A673 (cell line): Measurements from ENCODE around the gene NANOS3. TPM values are rescaled to one million over a fixed set of nuclear protein-coding genes. Genes with fewer than 3 reads are reported as not detected.

Source experiments
- BruUV-seq: library from RNA; stranded (reverse); fragments of 400-500 nt; replicated peaks from 2 replicates; lab custom pipeline; 2021; lab: Mats Ljungman, UMichigan
- CTCF ChIA-PET: fragments of 300-600 bp; sonication (Branson Sonifier 250); formaldehyde crosslinking; loops from one replicate; lab custom pipeline; 2022; ENCODE audit warnings: antibody characterized with exemption; lab: Charles Lee
- POLR2A ChIA-PET: fragments of 300-600 bp; sonication (Branson Sonifier 250); formaldehyde crosslinking; loops from one replicate; lab custom pipeline; 2022; ENCODE audit warnings: antibody characterized with exemption; ENCODE audit not compliant: low non-redundant PET; lab: Charles Lee
- DNase-seq: peaks from one replicate; pipeline ENCODE4 v3.0.0-alpha.2; 2015; ENCODE audit warnings: low spot score
- H3K27ac ChIP-seq: fragments of 200-600 bp; sonication (generic); 2 replicates; pipeline ENCODE4 v1.5.1; 2016; ENCODE audit warnings: mixed run types, low read depth, mild to moderate bottlenecking, mixed read lengths, antibody characterized with exemption, low read length; ENCODE audit not compliant: poor library complexity, severe bottlenecking
- H3K27me3 ChIP-seq: fragments of 200-600 bp; sonication (generic); replicated peaks from 2 replicates; pipeline ENCODE4 v1.6.1; 2017; ENCODE audit warnings: mixed run types, low read depth, mild to moderate bottlenecking, mixed read lengths, antibody characterized with exemption, low read length; ENCODE audit not compliant: insufficient read depth, poor library complexity
- H3K36me3 ChIP-seq: fragments of 200-600 bp; sonication (generic); 2 replicates; pipeline ENCODE4 v1.6.1; 2016; ENCODE audit warnings: mixed run types, mild to moderate bottlenecking, mixed read lengths, antibody characterized with exemption, low read length; ENCODE audit not compliant: insufficient read depth, poor library complexity, severe bottlenecking
- H3K4me1 ChIP-seq: fragments of 200-600 bp; sonication (generic); 2 replicates; pipeline ENCODE4 v1.6.1; 2017; ENCODE audit warnings: mixed run types, mild to moderate bottlenecking, mixed read lengths, antibody characterized with exemption, low read length; ENCODE audit not compliant: insufficient read depth, poor library complexity, severe bottlenecking
- H3K4me3 ChIP-seq: fragments of 200-600 bp; sonication (generic); 2 replicates; pipeline ENCODE4 v1.5.1; 2016; ENCODE audit warnings: low read depth, mixed run types, mild to moderate bottlenecking, mixed read lengths, low read length; ENCODE audit not compliant: poor library complexity, severe bottlenecking
- H3K9me3 ChIP-seq: fragments of 200-600 bp; sonication (generic); 2 replicates; pipeline ENCODE4 v1.6.1; 2016; ENCODE audit warnings: mixed run types, low read depth, mild to moderate bottlenecking, mixed read lengths, antibody characterized with exemption, low read length; ENCODE audit not compliant: poor library complexity, severe bottlenecking
- EZH2 ChIP-seq: fragments of 200-600 bp; sonication (generic); IDR thresholded peaks from 2 replicates; pipeline ENCODE4 v1.6.1; 2017; ENCODE audit warnings: borderline replicate concordance, low read depth, mild to moderate bottlenecking, mixed read lengths, antibody characterized with exemption, low read length; ENCODE audit not compliant: poor library complexity, severe bottlenecking
- intact Hi-C: fragments of 100-400 bp; cut with micrococcal nuclease; formaldehyde crosslinking; loops from one replicate; pipeline ENCODE4 v1.10.0; 2022; ENCODE audit not compliant: unreplicated experiment
- total RNA-seq: library from RNA; stranded (reverse); gene quantifications from 2 replicates; pipeline ENCODE4 v1.2.3, GENCODE V29; 2021
- TF ChIP-seq, protein P1 (sequence below): fragments of 300-800, 200-600 bp; sonication (generic); conservative IDR thresholded peaks from 2 replicates; pipeline ENCODE4 v1.5.1; 2017; ENCODE audit warnings: low read depth, mild to moderate bottlenecking, antibody characterized with exemption, low read length, moderate library complexity, mixed read lengths

NANOS3 gene
- total RNA-seq, 1 experiment from 2014 or later = 4.9 TPM

DNA sequence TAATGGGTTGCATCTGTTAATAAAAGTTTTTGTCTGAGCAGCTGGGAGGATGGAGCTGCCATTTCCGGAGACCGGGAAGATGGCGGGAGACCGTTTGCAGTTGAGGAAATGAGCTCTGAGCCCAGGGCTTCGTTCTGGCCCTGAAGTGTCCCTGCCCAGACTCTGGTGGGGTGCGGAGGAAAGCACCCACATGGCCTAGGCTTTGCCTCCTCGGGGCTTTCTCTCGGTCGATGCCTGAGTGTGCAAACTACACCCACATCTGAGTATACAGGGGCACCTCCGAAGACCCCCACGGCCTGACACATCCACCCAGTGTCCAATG lies 15.6 kb upstream of the NANOS3 start:
- ChIA-PET POLR2A (interaction anchor here (0.6 to 0.7 kb wide), 2 partner anchors 23 to 137 kb away, joined by 6 to 13 read pairs; no protein-coding TSS in a partner anchor), CTCF (interaction anchor here (0.6 to 2.2 kb wide), 7 partner anchors 11 to 272 kb away, joined by 3 to 14 read pairs (median 4); partner anchors contain the start of gene C19orf53)
- no peaks in the 10 kb centered on the region for H3K27me3 ChIP-seq
- peak; percentile 67 for DNase-seq
- H3K27ac ChIP-seq = peak overlapping the region; percentile 92
- TF ChIP-seq, protein P1, sequence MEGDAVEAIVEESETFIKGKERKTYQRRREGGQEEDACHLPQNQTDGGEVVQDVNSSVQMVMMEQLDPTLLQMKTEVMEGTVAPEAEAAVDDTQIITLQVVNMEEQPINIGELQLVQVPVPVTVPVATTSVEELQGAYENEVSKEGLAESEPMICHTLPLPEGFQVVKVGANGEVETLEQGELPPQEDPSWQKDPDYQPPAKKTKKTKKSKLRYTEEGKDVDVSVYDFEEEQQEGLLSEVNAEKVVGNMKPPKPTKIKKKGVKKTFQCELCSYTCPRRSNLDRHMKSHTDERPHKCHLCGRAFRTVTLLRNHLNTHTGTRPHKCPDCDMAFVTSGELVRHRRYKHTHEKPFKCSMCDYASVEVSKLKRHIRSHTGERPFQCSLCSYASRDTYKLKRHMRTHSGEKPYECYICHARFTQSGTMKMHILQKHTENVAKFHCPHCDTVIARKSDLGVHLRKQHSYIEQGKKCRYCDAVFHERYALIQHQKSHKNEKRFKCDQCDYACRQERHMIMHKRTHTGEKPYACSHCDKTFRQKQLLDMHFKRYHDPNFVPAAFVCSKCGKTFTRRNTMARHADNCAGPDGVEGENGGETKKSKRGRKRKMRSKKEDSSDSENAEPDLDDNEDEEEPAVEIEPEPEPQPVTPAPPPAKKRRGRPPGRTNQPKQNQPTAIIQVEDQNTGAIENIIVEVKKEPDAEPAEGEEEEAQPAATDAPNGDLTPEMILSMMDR = no peak
- no peak for TF ChIP-seq EZH2
- H3K4me3 ChIP-seq = peak overlapping the region; percentile 45
- TSS peak; percentile 72 for BruUV-seq
- no peaks in the 10 kb centered on the region for H3K9me3 ChIP-seq
- intact Hi-C loops = no loop called here
- peaks cover 18% of the 10 kb centered on the region for H3K4me1 ChIP-seq
- no peaks in the 10 kb centered on the region for H3K36me3 ChIP-seq

DNA sequence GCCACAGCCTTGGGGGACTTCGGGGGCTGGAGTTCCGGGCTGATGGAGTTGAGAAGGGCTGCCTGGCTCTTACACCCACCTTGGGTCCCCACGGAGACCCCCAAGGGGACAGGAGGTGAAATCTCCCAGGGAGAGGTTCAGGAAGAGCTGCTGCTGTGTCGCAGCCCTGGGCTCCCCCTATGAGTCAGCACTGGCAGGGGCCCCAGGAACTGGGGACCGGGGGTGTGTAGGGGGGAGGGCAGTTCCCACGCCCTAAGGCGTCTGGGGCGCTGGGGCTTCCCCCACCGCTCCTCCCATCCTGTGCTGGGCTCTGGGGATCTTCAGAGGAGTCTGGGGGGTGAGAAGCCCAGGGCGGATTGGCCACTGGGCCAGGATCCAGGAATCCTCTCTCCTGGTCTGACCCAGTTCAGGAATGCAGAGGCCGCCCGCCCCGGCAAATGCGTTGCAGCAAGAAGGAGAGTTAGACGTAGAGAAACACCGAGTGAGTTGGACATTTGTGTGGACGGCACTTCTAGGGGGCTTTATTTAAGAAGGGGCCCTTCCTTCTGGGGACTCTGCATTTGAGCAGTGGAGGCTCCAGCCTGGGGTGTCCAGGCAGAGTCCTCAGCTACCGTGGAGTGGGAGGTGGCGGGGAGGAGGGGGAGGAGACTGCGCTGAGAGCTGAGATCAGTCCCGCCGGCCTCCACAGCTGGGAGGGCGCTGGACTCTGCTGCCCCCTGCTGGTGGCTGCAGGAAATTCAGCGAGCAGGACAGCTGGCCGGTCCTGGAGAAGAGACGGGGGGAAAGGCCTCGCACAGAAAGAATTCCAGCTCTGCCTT lies 15.0 kb upstream of the NANOS3 start:
- peak overlapping the region; percentile 45 for H3K4me3 ChIP-seq
- ChIA-PET POLR2A (interaction anchor here (0.6 to 0.7 kb wide), 5 partner anchors 24 to 263 kb away, joined by 3 to 13 read pairs (median 6); no protein-coding TSS in a partner anchor), CTCF (interaction anchor here (0.5 to 2.2 kb wide), 26 partner anchors 10 to 428 kb away, joined by 3 to 17 read pairs (median 4); partner anchors contain the start of genes C19orf53, DCAF15 and ZSWIM4)
- no TSS peak for BruUV-seq
- H3K36me3 ChIP-seq = no peaks in the 10 kb centered on the region
- H3K9me3 ChIP-seq = no peaks in the 10 kb centered on the region
- peak; percentile 94 for DNase-seq
- TF ChIP-seq, protein P1 = peak; percentile 93
- TF ChIP-seq EZH2 = no peak
- peak overlapping the region; percentile 92 for H3K27ac ChIP-seq
- intact Hi-C loops = loop anchor here (1.0 kb wide), 2 partner anchors 77 to 265 kb away; no protein-coding TSS in a partner anchor
- H3K4me1 ChIP-seq = peaks cover 18% of the 10 kb centered on the region
- H3K27me3 ChIP-seq = no peaks in the 10 kb centered on the region

DNA sequence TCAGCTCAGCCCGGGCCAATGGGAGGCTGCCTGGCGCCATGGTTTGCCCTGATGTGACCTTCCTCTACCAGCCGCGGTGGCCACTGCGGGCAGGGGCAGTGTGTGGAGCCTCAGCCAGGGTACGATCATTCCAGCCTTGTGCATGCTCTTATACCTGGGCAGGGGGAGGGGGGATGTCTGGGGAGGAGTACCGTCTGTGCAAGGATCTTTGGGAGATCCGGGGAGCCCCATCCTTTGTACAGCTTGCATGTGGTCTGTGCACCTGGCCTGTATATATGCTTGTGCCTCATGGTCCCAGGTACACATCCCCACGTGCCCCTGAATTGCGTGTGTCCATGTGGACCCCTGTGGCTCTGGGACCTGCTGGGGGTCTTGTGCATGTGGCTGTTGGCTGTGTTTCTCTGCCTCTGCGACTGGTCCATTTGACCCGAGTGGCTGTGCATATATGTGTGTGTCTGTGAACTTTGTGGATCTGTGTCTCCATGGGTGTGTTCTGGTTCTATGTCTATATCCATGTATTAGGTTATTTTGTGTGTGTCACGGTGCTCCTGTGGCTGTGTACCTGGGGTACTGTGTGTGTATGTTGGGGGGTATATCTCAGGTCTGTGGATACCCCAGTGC lies 12.8 kb upstream of the NANOS3 start:
- intact Hi-C loops = no loop called here
- no TSS peak for BruUV-seq
- CTCF ChIA-PET = interaction anchor here (0.5 to 0.6 kb wide), 2 partner anchors 90 to 285 kb away, joined by 3 to 5 read pairs; partner anchors contain the start of gene C19orf53
- DNase-seq = no peak
- H3K27me3 ChIP-seq = no peaks in the 10 kb centered on the region
- no peaks in the 10 kb centered on the region for H3K36me3 ChIP-seq
- peaks cover 18% of the 10 kb centered on the region for H3K4me1 ChIP-seq
- H3K9me3 ChIP-seq = no peaks in the 10 kb centered on the region
- H3K27ac ChIP-seq = no peak overlapping the region
- POLR2A ChIA-PET = no interaction called here
- TF ChIP-seq EZH2 = no peak
- TF ChIP-seq, protein P1 = no peak
- H3K4me3 ChIP-seq = no peak overlapping the region
